Activated naive CD4-positive, alpha-beta T cell treated with anti-CD3 and anti-CD28 coated beads for 36 hours (primary cell): ENCODE results near the gene PAPSS2. TPM values are rescaled to one million over a fixed set of nuclear protein-coding genes. Genes with fewer than 3 reads are reported as not detected.

ENCODE experiments used
- CTCF ChIA-PET: fragments of 350-600 bp; sonication (Branson Sonifier 250); formaldehyde crosslinking; loops from one replicate; lab custom pipeline; 2021; ENCODE audit warnings: antibody characterized with exemption; lab: Charles Lee
- DNase-seq: peaks from one replicate; pipeline ENCODE4 v3.0.0-alpha.2; 2020
- H3K27ac Mint-ChIP-seq: one replicate; pipeline ENCODE4 v1.8.0; 2021; ENCODE audit warnings: mild to moderate bottlenecking, mixed read lengths
- H3K27me3 Mint-ChIP-seq: one replicate; pipeline ENCODE4 v1.8.0; 2021; ENCODE audit warnings: low read depth, mixed read lengths
- H3K36me3 Mint-ChIP-seq: one replicate; pipeline ENCODE4 v1.8.0; 2021; ENCODE audit warnings: low read depth, mixed read lengths
- H3K4me1 Mint-ChIP-seq: one replicate; pipeline ENCODE4 v1.8.0; 2021; ENCODE audit warnings: low read depth, mixed read lengths
- H3K4me3 Mint-ChIP-seq: one replicate; pipeline ENCODE4 v1.8.0; 2021; ENCODE audit warnings: mild to moderate bottlenecking, moderate library complexity, mixed read lengths
- H3K9me3 Mint-ChIP-seq: one replicate; pipeline ENCODE4 v1.8.0; 2021; ENCODE audit warnings: mixed read lengths
- intact Hi-C: fragments of 100-400 bp; cut with micrococcal nuclease; formaldehyde crosslinking; loops from one replicate; pipeline ENCODE4 v1.15.1; 2023
- total RNA-seq, 2 experiments: library from RNA; stranded (reverse); gene quantifications; one replicate each; pipeline ENCODE4 v1.2.3, GENCODE V29; 2021

Gene PAPSS2
- total RNA-seq, 2 experiments from 2014 or later = 0.38 TPM; not detected in 1

- intact Hi-C loops = no loop called here
- Mint-ChIP-seq H3K9me3 (no peaks in the 10 kb centered on the region), H3K4me3 (no peak overlapping the region), H3K36me3 (no peaks in the 10 kb centered on the region), H3K27ac (no peak overlapping the region), H3K4me1 (no peaks in the 10 kb centered on the region), H3K27me3 (peaks cover 6% of the 10 kb centered on the region)
- CTCF ChIA-PET = no interaction called here
- DNase-seq = no peak
Observed at GRCh38 chr10:87678302-87678701, 18.6 kb downstream of the PAPSS2 start.

DNA sequence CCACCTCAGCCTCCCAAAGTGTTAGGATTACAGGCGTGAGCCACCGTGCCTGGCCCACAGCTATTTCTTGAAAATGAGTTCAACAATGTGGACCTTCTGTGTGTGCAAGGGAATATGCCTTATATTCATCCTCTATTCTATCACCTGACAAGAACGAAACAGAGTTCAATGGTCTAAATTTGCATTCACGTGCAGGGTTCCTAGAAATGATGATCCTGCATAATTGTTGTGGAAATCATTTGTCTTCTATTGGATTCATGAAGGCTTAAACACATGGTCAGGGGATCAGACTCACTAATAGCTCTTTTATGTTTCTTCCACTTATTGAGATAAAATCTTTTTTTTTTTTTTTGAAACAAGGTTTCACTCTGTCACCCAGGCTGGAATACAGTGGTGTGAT, 23.7 kb downstream of the PAPSS2 start:
- CTCF ChIA-PET = interaction anchor here (0.9 kb wide), 1 partner anchor 27 kb away, joined by 5 read pairs; no protein-coding TSS in a partner anchor
- no peak for DNase-seq
- Mint-ChIP-seq H3K36me3 (no peaks in the 10 kb centered on the region), H3K27me3 (peaks cover 7% of the 10 kb centered on the region), H3K4me3 (no peak overlapping the region), H3K9me3 (no peaks in the 10 kb centered on the region), H3K4me1 (no peaks in the 10 kb centered on the region), H3K27ac (no peak overlapping the region)
- intact Hi-C loops = no loop called here

GRCh38 chr10:87684001-87684638, 24.4 kb downstream of the PAPSS2 start:
- no peak overlapping the region for H3K4me3 Mint-ChIP-seq
- no peaks in the 10 kb centered on the region for H3K36me3 Mint-ChIP-seq
- DNase-seq = no peak
- intact Hi-C loops = no loop called here
- no peaks in the 10 kb centered on the region for H3K4me1 Mint-ChIP-seq
- no peak overlapping the region for H3K27ac Mint-ChIP-seq
- peaks cover 7% of the 10 kb centered on the region for H3K27me3 Mint-ChIP-seq
- CTCF ChIA-PET = interaction anchor here (0.9 to 1.9 kb wide), 3 partner anchors 27 to 150 kb away, joined by 3 to 7 read pairs (median 5); no protein-coding TSS in a partner anchor
- H3K9me3 Mint-ChIP-seq = no peaks in the 10 kb centered on the region

GRCh38 chr10:87685832-87686574, 26.3 kb downstream of the PAPSS2 start:
- Mint-ChIP-seq H3K9me3 (no peaks in the 10 kb centered on the region), H3K4me3 (no peak overlapping the region), H3K27ac (no peak overlapping the region), H3K27me3 (peaks cover 3% of the 10 kb centered on the region), H3K4me1 (no peaks in the 10 kb centered on the region), H3K36me3 (no peaks in the 10 kb centered on the region)
- intact Hi-C loops = no loop called here
- no peak for DNase-seq
- CTCF ChIA-PET = interaction anchor here (0.6 to 1.9 kb wide), 2 partner anchors 33 to 47 kb away, joined by 5 to 7 read pairs; no protein-coding TSS in a partner anchor

GRCh38 chr10:87691506-87692070, 31.9 kb downstream of the PAPSS2 start:
- Mint-ChIP-seq H3K9me3 (no peaks in the 10 kb centered on the region), H3K27me3 (no peaks in the 10 kb centered on the region), H3K4me1 (no peaks in the 10 kb centered on the region), H3K27ac (no peak overlapping the region), H3K36me3 (no peaks in the 10 kb centered on the region), H3K4me3 (no peak overlapping the region)
- DNase-seq = no peak
- CTCF ChIA-PET = no interaction called here
- intact Hi-C loops = no loop called here

GRCh38 chr10:87692956-87693484, 33.3 kb downstream of the PAPSS2 start:
- no peaks in the 10 kb centered on the region for H3K9me3 Mint-ChIP-seq
- H3K4me3 Mint-ChIP-seq = no peak overlapping the region
- no peaks in the 10 kb centered on the region for H3K27me3 Mint-ChIP-seq
- no peaks in the 10 kb centered on the region for H3K36me3 Mint-ChIP-seq
- intact Hi-C loops = no loop called here
- H3K4me1 Mint-ChIP-seq = no peaks in the 10 kb centered on the region
- no peak overlapping the region for H3K27ac Mint-ChIP-seq
- DNase-seq = no peak
- CTCF ChIA-PET = no interaction called here

GRCh38 chr10:87694011-87694794, 34.5 kb downstream of the PAPSS2 start:
- CTCF ChIA-PET = no interaction called here
- Mint-ChIP-seq H3K4me1 (no peaks in the 10 kb centered on the region), H3K36me3 (no peaks in the 10 kb centered on the region), H3K4me3 (no peak overlapping the region), H3K27ac (no peak overlapping the region), H3K27me3 (no peaks in the 10 kb centered on the region), H3K9me3 (no peaks in the 10 kb centered on the region)
- intact Hi-C loops = no loop called here
- no peak for DNase-seq

GRCh38 chr10:87695074-87695473, 35.4 kb downstream of the PAPSS2 start:
- intact Hi-C loops = no loop called here
- Mint-ChIP-seq H3K36me3 (no peaks in the 10 kb centered on the region), H3K9me3 (no peaks in the 10 kb centered on the region), H3K27ac (no peak overlapping the region), H3K4me1 (no peaks in the 10 kb centered on the region), H3K4me3 (no peak overlapping the region), H3K27me3 (no peaks in the 10 kb centered on the region)
- DNase-seq = no peak
- CTCF ChIA-PET = no interaction called here

GRCh38 chr10:87696922-87697745, 37.5 kb downstream of the PAPSS2 start:
- Mint-ChIP-seq H3K4me1 (no peaks in the 10 kb centered on the region), H3K27ac (no peak overlapping the region), H3K9me3 (no peaks in the 10 kb centered on the region), H3K36me3 (no peaks in the 10 kb centered on the region), H3K27me3 (no peaks in the 10 kb centered on the region), H3K4me3 (no peak overlapping the region)
- no peak for DNase-seq
- intact Hi-C loops = no loop called here
- CTCF ChIA-PET = no interaction called here

- intact Hi-C loops = no loop called here
- CTCF ChIA-PET = no interaction called here
- H3K27ac Mint-ChIP-seq = no peak overlapping the region
- H3K9me3 Mint-ChIP-seq = no peaks in the 10 kb centered on the region
- H3K4me3 Mint-ChIP-seq = no peak overlapping the region
- no peaks in the 10 kb centered on the region for H3K27me3 Mint-ChIP-seq
- DNase-seq = no peak
- H3K36me3 Mint-ChIP-seq = no peaks in the 10 kb centered on the region
- H3K4me1 Mint-ChIP-seq = no peaks in the 10 kb centered on the region
Observed at GRCh38 chr10:87700031-87700796, 40.5 kb downstream of the PAPSS2 start.
